ENCODE measurements around the gene SPDYA. TPM values are rescaled to one million over a fixed set of nuclear protein-coding genes. Genes with fewer than 3 reads are reported as not detected.

The SPDYA gene
- total RNA-seq, 1 donor from 2014 or later, result 1.9 TPM

GRCh38 chr2:28796620-28797019 is 14.0 kb upstream of the SPDYA start:
- H4K20me1 ChIP-seq (ENCODE audit: low read depth), result peaks cover 19% of the 10 kb centered on the region
- H3K27ac Mint-ChIP-seq, result no peak overlapping the region
- H3K9me3 ChIP-seq (ENCODE audit: low read depth), result no peaks in the 10 kb centered on the region
- no peak overlapping the region for H3K4me3 ChIP-seq
- H3K4me2 ChIP-seq, result no peak overlapping the region
- H3K27me3 ChIP-seq, result no peaks in the 10 kb centered on the region
- no peak overlapping the region for H3K9ac ChIP-seq
- H3K4me1 Mint-ChIP-seq, result no peaks in the 10 kb centered on the region
- H2AFZ ChIP-seq (replicated peaks), result no peak overlapping the region
- DNase-seq (ENCODE audit: low spot score), result no peak
- peaks cover 42% of the 10 kb centered on the region for H3K79me2 ChIP-seq (ENCODE audit: low read depth)
- H3K27ac ChIP-seq, result no peak overlapping the region
- H3K36me3 ChIP-seq, result peaks cover 58% of the 10 kb centered on the region
- H3K36me3 Mint-ChIP-seq, result peaks cover 57% of the 10 kb centered on the region
- H3K27me3 Mint-ChIP-seq (ENCODE audit: insufficient read depth, low read depth), result peaks cover 4% of the 10 kb centered on the region
- TF ChIP-seq EZH2 (IDR thresholded peaks at IDR 0.05), result no peak
- no peak for TF ChIP-seq EZH2phosphoT487 (IDR thresholded peaks at IDR 0.05)
- TF ChIP-seq CTCF (IDR thresholded peaks at IDR 0.05), result no peak
- no peaks in the 10 kb centered on the region for H3K4me1 ChIP-seq
- H3F3A ChIP-seq (ENCODE audit: low read depth), result peaks cover 5% of the 10 kb centered on the region
- peaks cover 31% of the 10 kb centered on the region for H3K9me3 Mint-ChIP-seq
- H3K4me3 Mint-ChIP-seq, result no peak overlapping the region

GRCh38 chr2:28801726-28802125 is 8.9 kb upstream of the SPDYA start:
- peaks cover 33% of the 10 kb centered on the region for H3K36me3 ChIP-seq
- no peaks in the 10 kb centered on the region for H3K9me3 ChIP-seq (ENCODE audit: low read depth)
- no peaks in the 10 kb centered on the region for H3K27me3 ChIP-seq
- H3K27ac Mint-ChIP-seq, result no peak overlapping the region
- no peak overlapping the region for H3K4me3 ChIP-seq
- H2AFZ ChIP-seq (replicated peaks), result no peak overlapping the region
- no peak for DNase-seq (ENCODE audit: low spot score)
- H3K79me2 ChIP-seq (ENCODE audit: low read depth), result peaks cover 5% of the 10 kb centered on the region
- no peak overlapping the region for H3K4me3 Mint-ChIP-seq
- no peak overlapping the region for H3K4me2 ChIP-seq
- no peaks in the 10 kb centered on the region for H3K4me1 ChIP-seq
- H3F3A ChIP-seq (ENCODE audit: low read depth), result no peaks in the 10 kb centered on the region
- no peaks in the 10 kb centered on the region for H3K4me1 Mint-ChIP-seq
- TF ChIP-seq EZH2phosphoT487 (IDR thresholded peaks at IDR 0.05) (no peak), EZH2 (IDR thresholded peaks at IDR 0.05) (no peak)
- H3K27me3 Mint-ChIP-seq (ENCODE audit: insufficient read depth, low read depth), result peaks cover 5% of the 10 kb centered on the region
- H3K9me3 Mint-ChIP-seq, result peaks cover 8% of the 10 kb centered on the region
- H3K27ac ChIP-seq, result no peak overlapping the region
- H3K36me3 Mint-ChIP-seq, result peaks cover 39% of the 10 kb centered on the region
- H4K20me1 ChIP-seq (ENCODE audit: low read depth), result peaks cover 12% of the 10 kb centered on the region
- no peak overlapping the region for H3K9ac ChIP-seq

- H3K4me3 ChIP-seq, result no peak overlapping the region
- DNase-seq (ENCODE audit: low spot score), result no peak
- peaks cover 31% of the 10 kb centered on the region for H3K36me3 Mint-ChIP-seq
- H3K27me3 ChIP-seq, result no peaks in the 10 kb centered on the region
- no peak for TF ChIP-seq EZH2phosphoT487 (IDR thresholded peaks at IDR 0.05)
- TF ChIP-seq CTCF (IDR thresholded peaks at IDR 0.05), result no peak
- TF ChIP-seq EZH2 (IDR thresholded peaks at IDR 0.05), result no peak
- peaks cover 29% of the 10 kb centered on the region for H3K36me3 ChIP-seq
- peaks cover 5% of the 10 kb centered on the region for H3K27me3 Mint-ChIP-seq (ENCODE audit: insufficient read depth, low read depth)
- no peaks in the 10 kb centered on the region for H3K9me3 Mint-ChIP-seq
- H3K4me1 ChIP-seq, result no peaks in the 10 kb centered on the region
- H2AFZ ChIP-seq (replicated peaks), result no peak overlapping the region
- no peak overlapping the region for H3K4me3 Mint-ChIP-seq
- no peak overlapping the region for H3K27ac Mint-ChIP-seq
- no peak overlapping the region for H3K27ac ChIP-seq
- no peaks in the 10 kb centered on the region for H3K4me1 Mint-ChIP-seq
- no peak overlapping the region for H3K9ac ChIP-seq
- no peak overlapping the region for H3K4me2 ChIP-seq
- peaks cover 4% of the 10 kb centered on the region for H3F3A ChIP-seq (ENCODE audit: low read depth)
- H4K20me1 ChIP-seq (ENCODE audit: low read depth), result peaks cover 7% of the 10 kb centered on the region
- H3K79me2 ChIP-seq (ENCODE audit: low read depth), result no peaks in the 10 kb centered on the region
- no peaks in the 10 kb centered on the region for H3K9me3 ChIP-seq (ENCODE audit: low read depth)
Observed at GRCh38 chr2:28802975-28803429, 7.6 kb upstream of the SPDYA start.

GRCh38 chr2:28809927-28810326 is 707 bp upstream of the SPDYA start:
- peaks cover 2% of the 10 kb centered on the region for H3K9me3 Mint-ChIP-seq
- Histone ChIP-seq H3K4me1 (peaks cover 4% of the 10 kb centered on the region), H3K4me3 (peak overlapping the region; percentile 47), H3K36me3 (no peaks in the 10 kb centered on the region), H3K27me3 (peaks cover 30% of the 10 kb centered on the region), H4K20me1 (ENCODE audit: low read depth) (no peaks in the 10 kb centered on the region), H2AFZ (replicated peaks) (no peak overlapping the region), H3K9me3 (ENCODE audit: low read depth) (no peaks in the 10 kb centered on the region), H3K9ac (no peak overlapping the region), H3F3A (ENCODE audit: low read depth) (peaks cover 28% of the 10 kb centered on the region), H3K4me2 (peak overlapping the region; percentile 74), H3K79me2 (ENCODE audit: low read depth) (no peaks in the 10 kb centered on the region), H3K27ac (no peak overlapping the region)
- H3K27ac Mint-ChIP-seq, result peak overlapping the region; percentile 74
- no peak for DNase-seq (ENCODE audit: low spot score)
- H3K36me3 Mint-ChIP-seq, result peaks cover 12% of the 10 kb centered on the region
- peaks cover 10% of the 10 kb centered on the region for H3K4me1 Mint-ChIP-seq
- peaks cover 5% of the 10 kb centered on the region for H3K27me3 Mint-ChIP-seq (ENCODE audit: insufficient read depth, low read depth)
- TF ChIP-seq EZH2 (IDR thresholded peaks at IDR 0.05) (no peak), CTCF (IDR thresholded peaks at IDR 0.05) (no peak)
- H3K4me3 Mint-ChIP-seq, result peak overlapping the region; percentile 80
